IMR-90 (cell line): Measurements from ENCODE around the gene BRI3BP. TPM values are rescaled to one million over a fixed set of nuclear protein-coding genes. Genes with fewer than 3 reads are reported as not detected.

Experiments
- ATAC-seq: fragments of 200-7000 bp; cut with Tn5 transposase; 2 replicates; pipeline ENCODE4 v1.9.1; 2020; ENCODE audit warnings: low read depth, mild to moderate bottlenecking, moderate library complexity
- BruUV-seq: library from RNA; stranded (reverse); fragments of 400-500 nt; replicated peaks from 2 replicates; lab custom pipeline; 2021; lab: Mats Ljungman, UMichigan
- CTCF ChIA-PET: fragments of 300-600 bp; formaldehyde crosslinking; extraction: SDS; loops from one replicate; lab custom pipeline; 2021; ENCODE audit warnings: antibody characterized with exemption; lab: Yijun Ruan, JAX
- POLR2A ChIA-PET: fragments of 300-600 bp; sonication (Branson Sonifier 250); formaldehyde crosslinking; loops from one replicate; lab custom pipeline; 2022; ENCODE audit warnings: antibody characterized with exemption; ENCODE audit not compliant: unreplicated experiment; lab: Charles Lee
- DNase-seq: peaks from one replicate; pipeline ENCODE4 v3.0.0; 2013
- H2AFZ ChIP-seq: replicated peaks from 2 replicates; pipeline ENCODE3; 2013; ENCODE audit warnings: low read length, mild to moderate bottlenecking; ENCODE audit not compliant: poor library complexity
- H2AK5ac ChIP-seq: 2 replicates; pipeline ENCODE4 v1.6.1; 2013; ENCODE audit warnings: low read depth, low read length, inconsistent platforms
- H2AK9ac ChIP-seq: replicated peaks from 2 replicates; pipeline ENCODE3; 2013; ENCODE audit warnings: mild to moderate bottlenecking, low read depth, low read length, moderate library complexity; ENCODE audit not compliant: poor library complexity
- H2BK120ac ChIP-seq: 2 replicates; pipeline ENCODE4 v1.6.1; 2013; ENCODE audit warnings: low read depth, low read length, inconsistent platforms
- H2BK15ac ChIP-seq: 3 replicates; pipeline ENCODE4 v1.6.1; 2013; ENCODE audit warnings: low read depth, low read length, inconsistent platforms
- H2BK20ac ChIP-seq: 2 replicates; pipeline ENCODE4 v1.6.1; 2013; ENCODE audit warnings: low read depth, mild to moderate bottlenecking, inconsistent platforms, low read length, moderate library complexity
- H2BK5ac ChIP-seq: 2 replicates; pipeline ENCODE4 v1.6.1; 2013; ENCODE audit warnings: mild to moderate bottlenecking, low read depth, low read length, inconsistent platforms; ENCODE audit not compliant: poor library complexity, severe bottlenecking
- H3K14ac ChIP-seq: replicated peaks from 2 replicates; pipeline ENCODE4 v1.6.1; 2013; ENCODE audit warnings: low read depth, low read length, inconsistent platforms
- H3K18ac ChIP-seq: 2 replicates; pipeline ENCODE4 v1.6.1; 2013; ENCODE audit warnings: low read depth, low read length, control low read depth
- H3K23ac ChIP-seq: 2 replicates; pipeline ENCODE4 v1.6.1; 2013; ENCODE audit warnings: low read depth, low read length, inconsistent platforms
- H3K27ac ChIP-seq: 2 replicates; pipeline ENCODE4 v1.5.1; 2013; ENCODE audit warnings: mild to moderate bottlenecking, control low read depth, low read length; ENCODE audit not compliant: insufficient read depth
- H3K27me3 ChIP-seq: 2 replicates; pipeline ENCODE4 v1.6.1; 2013; ENCODE audit warnings: low read length; ENCODE audit not compliant: control insufficient read depth, insufficient read depth
- H3K36me3 ChIP-seq: 2 replicates; pipeline ENCODE4 v1.6.1; 2013; ENCODE audit warnings: low read length, mixed read lengths; ENCODE audit not compliant: control insufficient read depth, insufficient read depth
- H3K4ac ChIP-seq: 2 replicates; pipeline ENCODE4 v1.6.1; 2013; ENCODE audit warnings: low read depth, low read length, inconsistent platforms
- H3K4me1 ChIP-seq: 2 replicates; pipeline ENCODE4 v1.6.1; 2013; ENCODE audit warnings: low read length, mixed read lengths; ENCODE audit not compliant: control insufficient read depth, insufficient read depth
- H3K4me2 ChIP-seq: 2 replicates; pipeline ENCODE4 v1.6.1; 2013; ENCODE audit warnings: low read depth, mild to moderate bottlenecking, control low read depth, low read length, moderate library complexity
- H3K4me3 ChIP-seq: 2 replicates; pipeline ENCODE4 v1.5.1; 2013; ENCODE audit warnings: low read depth, mild to moderate bottlenecking, control low read depth, low read length, moderate library complexity; ENCODE audit not compliant: insufficient read depth
- H3K56ac ChIP-seq: 2 replicates; pipeline ENCODE4 v1.6.1; 2013; ENCODE audit warnings: low read length, inconsistent platforms; ENCODE audit not compliant: insufficient read depth; ENCODE audit errors: extremely low read depth
- H3K79me1 ChIP-seq, 2 experiments: 2 replicates each; pipeline ENCODE4 v1.6.1; 2013; ENCODE audit warnings: low read length in 2 of 2, inconsistent platforms in 1 of 2, low read depth in 1 of 2
- H3K9ac ChIP-seq: 2 replicates; pipeline ENCODE4 v1.6.1; 2013; ENCODE audit warnings: low read depth, low read length, control low read depth
- H3K9me1 ChIP-seq: 2 replicates; pipeline ENCODE4 v1.6.1; 2013; ENCODE audit warnings: low read length, inconsistent platforms; ENCODE audit not compliant: insufficient read depth
- H3K9me3 ChIP-seq: 2 replicates; pipeline ENCODE4 v1.6.1; 2013; ENCODE audit warnings: low read length; ENCODE audit not compliant: control insufficient read depth, insufficient read depth
- H4K20me1 ChIP-seq: 2 replicates; pipeline ENCODE4 v1.6.1; 2013; ENCODE audit warnings: low read length, inconsistent platforms; ENCODE audit not compliant: insufficient read depth
- H4K5ac ChIP-seq: 2 replicates; pipeline ENCODE4 v1.6.1; 2013; ENCODE audit warnings: mild to moderate bottlenecking, low read depth, low read length, control low read depth
- H4K8ac ChIP-seq, 2 experiments: 2 replicates each; pipeline ENCODE4 v1.6.1; 2013; ENCODE audit warnings: low read depth in 2 of 2, low read length in 2 of 2, control low read depth in 1 of 2, inconsistent platforms in 1 of 2
- H4K91ac ChIP-seq: 2 replicates; pipeline ENCODE4 v1.6.1; 2013; ENCODE audit warnings: low read depth, low read length, inconsistent platforms; ENCODE audit not compliant: insufficient read depth
- BHLHE40 ChIP-seq: fragments of 150-350 bp; IDR thresholded peaks from 2 replicates; pipeline ENCODE4 v1.6.1; 2016; ENCODE audit warnings: mild to moderate bottlenecking, low read depth, low read length
- CTCF ChIP-seq: conservative IDR thresholded peaks from 2 replicates; pipeline ENCODE4 v1.5.1; 2012; ENCODE audit warnings: mild to moderate bottlenecking, low read depth, low read length, improper control_type of control experiment
- ELK1 ChIP-seq: fragments of 150-350 bp; IDR thresholded peaks from 2 replicates; pipeline ENCODE4 v1.6.1; 2016; ENCODE audit warnings: low read depth, mild to moderate bottlenecking, low read length, moderate library complexity, borderline replicate concordance
- NFE2L2 ChIP-seq: fragments of 150-350 bp; IDR thresholded peaks from 2 replicates; pipeline ENCODE4 v1.6.1; 2016; ENCODE audit warnings: low read depth, mild to moderate bottlenecking, low read length
- POLR2A ChIP-seq: IDR thresholded peaks from 2 replicates; pipeline ENCODE4 v1.6.1; 2012; ENCODE audit warnings: mild to moderate bottlenecking, low read depth, low read length
- RFX5 ChIP-seq: IDR thresholded peaks from 2 replicates; pipeline ENCODE4 v1.8.0; 2012; ENCODE audit warnings: low read depth, mild to moderate bottlenecking, low read length, moderate library complexity
- SMC3 ChIP-seq: fragments of 150-350 bp; IDR thresholded peaks from 2 replicates; pipeline ENCODE4 v1.6.1; 2016; ENCODE audit warnings: low read depth, mild to moderate bottlenecking, antibody characterized with exemption, low read length, moderate library complexity
- WGBS, 2 experiments: methylation state at CpG; one replicate each; pipeline versions ENCODE4 v1.1.5 to v1.1.7; 2013; ENCODE audit warnings: missing lambda C conversion rate in 2 of 2; ENCODE audit not compliant: insufficient read length in 1 of 2; ENCODE audit errors: extremely low coverage in 2 of 2; 5-methylcytosine and 5-hydroxymethylcytosine counted together
- dilution Hi-C: fragments of 300-500 bp; cut with HindIII; formaldehyde crosslinking; loops from one replicate; pipeline ENCODE4 v1.14.3; 2018; ENCODE audit warnings: low sequenced_read_pairs; ENCODE audit not compliant: unreplicated experiment
- in situ Hi-C: fragments of 300-500 bp; cut with MboI; formaldehyde crosslinking; loops from 3 replicates; pipeline ENCODE4 v1.14.3; 2019; ENCODE audit warnings: low sequenced_read_pairs, inconsistent platforms, mixed read lengths
- intact Hi-C: fragments of 100-400 bp; cut with micrococcal nuclease; formaldehyde crosslinking; loops from 2 replicates; pipeline ENCODE4 v1.10.0; 2022
- polyA plus RNA-seq, 3 experiments: library from polyadenylated mRNA; depleted of rRNA; stranded (reverse); fragments of >200 nt; gene quantifications; 2 replicates each; pipeline ENCODE4 v1.2.3, GENCODE V29; 2012; ENCODE audit warnings: low replicate concordance in 1 of 3
- total RNA-seq: library from RNA; depleted of rRNA; stranded (reverse); fragments of >200 nt; gene quantifications from 2 replicates; pipeline ENCODE4 v1.2.3, GENCODE V29; 2012

BRI3BP gene
- total and polyA plus RNA-seq, 2 of the 4 experiments (the other 2 are of a cell fraction) = 2.5 to 2.8 TPM

- H2BK15ac ChIP-seq = no peak overlapping the region
- H3K14ac ChIP-seq = no peak overlapping the region
- H3K18ac ChIP-seq = no peak overlapping the region
- H3K4ac ChIP-seq = no peak overlapping the region
- H3K9me1 ChIP-seq = no peaks in the 10 kb centered on the region
- in situ Hi-C loops = no loop called here
- no peak overlapping the region for H2BK20ac ChIP-seq
- H2BK120ac ChIP-seq = no peak overlapping the region
- no peaks in the 10 kb centered on the region for H3K4me1 ChIP-seq
- dilution Hi-C loops = no loop called here
- H2BK5ac ChIP-seq = no peak overlapping the region
- no peak overlapping the region for H2AK5ac ChIP-seq
- no peak overlapping the region for H3K23ac ChIP-seq
- ChIA-PET POLR2A (no interaction called here), CTCF (no interaction called here)
- H3K27ac ChIP-seq = no peak overlapping the region
- TF ChIP-seq SMC3 = no peak
- no peak for TF ChIP-seq BHLHE40
- no peak for TF ChIP-seq POLR2A
- TF ChIP-seq RFX5 = no peak
- TF ChIP-seq NFE2L2 = no peak
- no peak for TF ChIP-seq ELK1
- no peak for TF ChIP-seq CTCF
- H3K56ac ChIP-seq = no peak overlapping the region
- DNase-seq (no peak), ATAC-seq (no peak)
- H3K9ac ChIP-seq = no peak overlapping the region
- intact Hi-C loops = no loop called here
- H4K91ac ChIP-seq = no peak overlapping the region
- H4K5ac ChIP-seq = no peak overlapping the region
- peaks cover 30% of the 10 kb centered on the region for H3K36me3 ChIP-seq
- H2AK9ac ChIP-seq = peak overlapping the region; percentile 79
- H3K79me1 ChIP-seq = no peaks in the 10 kb centered on the region; a peak in 3 of 4 replicates
- no TSS peak for BruUV-seq
- no peak overlapping the region for H2AFZ ChIP-seq
- H4K8ac ChIP-seq = no peak overlapping the region
- H3K9me3 ChIP-seq = no peaks in the 10 kb centered on the region
- H3K4me3 ChIP-seq = no peak overlapping the region
- H3K27me3 ChIP-seq = no peaks in the 10 kb centered on the region
- no peak overlapping the region for H3K4me2 ChIP-seq
- no peaks in the 10 kb centered on the region; the same call in 1 of the 2 replicates for H4K20me1 ChIP-seq
- 93% methylated on average over 8 of the region's 15 CpGs; no CpG with 5 or more reads in 1 of the 2 experiments for WGBS, 2 experiments
These were observed 86.5 kb downstream of the BRI3BP start for GRCh38 chr12:125079648-125080645.
